ENCODE data around the gene PSAPL1. TPM values are rescaled to one million over a fixed set of nuclear protein-coding genes. Genes with fewer than 3 reads are reported as not detected.

PSAPL1 gene
- total RNA-seq, 1 experiment from 2014 or later, result not detected

GRCh38 chr4:7433376-7434140 lies 1.2 kb downstream of the PSAPL1 start (continued):
- TF ChIP-seq, protein P1, sequence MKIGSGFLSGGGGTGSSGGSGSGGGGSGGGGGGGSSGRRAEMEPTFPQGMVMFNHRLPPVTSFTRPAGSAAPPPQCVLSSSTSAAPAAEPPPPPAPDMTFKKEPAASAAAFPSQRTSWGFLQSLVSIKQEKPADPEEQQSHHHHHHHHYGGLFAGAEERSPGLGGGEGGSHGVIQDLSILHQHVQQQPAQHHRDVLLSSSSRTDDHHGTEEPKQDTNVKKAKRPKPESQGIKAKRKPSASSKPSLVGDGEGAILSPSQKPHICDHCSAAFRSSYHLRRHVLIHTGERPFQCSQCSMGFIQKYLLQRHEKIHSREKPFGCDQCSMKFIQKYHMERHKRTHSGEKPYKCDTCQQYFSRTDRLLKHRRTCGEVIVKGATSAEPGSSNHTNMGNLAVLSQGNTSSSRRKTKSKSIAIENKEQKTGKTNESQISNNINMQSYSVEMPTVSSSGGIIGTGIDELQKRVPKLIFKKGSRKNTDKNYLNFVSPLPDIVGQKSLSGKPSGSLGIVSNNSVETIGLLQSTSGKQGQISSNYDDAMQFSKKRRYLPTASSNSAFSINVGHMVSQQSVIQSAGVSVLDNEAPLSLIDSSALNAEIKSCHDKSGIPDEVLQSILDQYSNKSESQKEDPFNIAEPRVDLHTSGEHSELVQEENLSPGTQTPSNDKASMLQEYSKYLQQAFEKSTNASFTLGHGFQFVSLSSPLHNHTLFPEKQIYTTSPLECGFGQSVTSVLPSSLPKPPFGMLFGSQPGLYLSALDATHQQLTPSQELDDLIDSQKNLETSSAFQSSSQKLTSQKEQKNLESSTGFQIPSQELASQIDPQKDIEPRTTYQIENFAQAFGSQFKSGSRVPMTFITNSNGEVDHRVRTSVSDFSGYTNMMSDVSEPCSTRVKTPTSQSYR (CRISPR knock-in tag; IDR thresholded peaks at IDR 0.05), result no peak
- no peak for TF ChIP-seq GRHL2 (CRISPR knock-in tag; IDR thresholded peaks at IDR 0.05; ENCODE audit: insufficient replicate concordance, severe bottlenecking)
- TF ChIP-seq, protein P2, sequence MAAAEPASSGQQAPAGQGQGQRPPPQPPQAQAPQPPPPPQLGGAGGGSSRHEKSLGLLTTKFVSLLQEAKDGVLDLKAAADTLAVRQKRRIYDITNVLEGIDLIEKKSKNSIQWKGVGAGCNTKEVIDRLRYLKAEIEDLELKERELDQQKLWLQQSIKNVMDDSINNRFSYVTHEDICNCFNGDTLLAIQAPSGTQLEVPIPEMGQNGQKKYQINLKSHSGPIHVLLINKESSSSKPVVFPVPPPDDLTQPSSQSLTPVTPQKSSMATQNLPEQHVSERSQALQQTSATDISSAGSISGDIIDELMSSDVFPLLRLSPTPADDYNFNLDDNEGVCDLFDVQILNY (CRISPR knock-in tag; IDR thresholded peaks at IDR 0.05), result no peak
- TF ChIP-seq TCF7 (CRISPR knock-in tag; IDR thresholded peaks at IDR 0.05; ENCODE audit: low read depth), result no peak
- TF ChIP-seq, protein P3, sequence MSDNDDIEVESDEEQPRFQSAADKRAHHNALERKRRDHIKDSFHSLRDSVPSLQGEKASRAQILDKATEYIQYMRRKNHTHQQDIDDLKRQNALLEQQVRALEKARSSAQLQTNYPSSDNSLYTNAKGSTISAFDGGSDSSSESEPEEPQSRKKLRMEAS (CRISPR knock-in tag; IDR thresholded peaks at IDR 0.05), result no peak
- no peak for TF ChIP-seq TP53 (CRISPR knock-in tag; IDR thresholded peaks at IDR 0.05)

- Mint-ChIP-seq H3K4me1 (peaks cover 38% of the 10 kb centered on the region), H3K27me3 (ENCODE audit: low read depth) (peaks cover 2% of the 10 kb centered on the region; the same call in 1 of the 2 replicates), H3K9me3 (no peaks in the 10 kb centered on the region), H3K27ac (no peak overlapping the region), H3K36me3 (no peaks in the 10 kb centered on the region), H3K4me3 (no peak overlapping the region)
- POLR2A ChIA-PET, result interaction anchor here (1.1 kb wide), 1 partner anchor 18 kb away, joined by 3 read pairs; no protein-coding TSS in a partner anchor
- TF ChIP-seq, protein P4, sequence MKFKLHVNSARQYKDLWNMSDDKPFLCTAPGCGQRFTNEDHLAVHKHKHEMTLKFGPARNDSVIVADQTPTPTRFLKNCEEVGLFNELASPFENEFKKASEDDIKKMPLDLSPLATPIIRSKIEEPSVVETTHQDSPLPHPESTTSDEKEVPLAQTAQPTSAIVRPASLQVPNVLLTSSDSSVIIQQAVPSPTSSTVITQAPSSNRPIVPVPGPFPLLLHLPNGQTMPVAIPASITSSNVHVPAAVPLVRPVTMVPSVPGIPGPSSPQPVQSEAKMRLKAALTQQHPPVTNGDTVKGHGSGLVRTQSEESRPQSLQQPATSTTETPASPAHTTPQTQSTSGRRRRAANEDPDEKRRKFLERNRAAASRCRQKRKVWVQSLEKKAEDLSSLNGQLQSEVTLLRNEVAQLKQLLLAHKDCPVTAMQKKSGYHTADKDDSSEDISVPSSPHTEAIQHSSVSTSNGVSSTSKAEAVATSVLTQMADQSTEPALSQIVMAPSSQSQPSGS (CRISPR knock-in tag; IDR thresholded peaks at IDR 0.05; ENCODE audit: borderline replicate concordance, low read depth), result no peak
- TF ChIP-seq, protein P5, sequence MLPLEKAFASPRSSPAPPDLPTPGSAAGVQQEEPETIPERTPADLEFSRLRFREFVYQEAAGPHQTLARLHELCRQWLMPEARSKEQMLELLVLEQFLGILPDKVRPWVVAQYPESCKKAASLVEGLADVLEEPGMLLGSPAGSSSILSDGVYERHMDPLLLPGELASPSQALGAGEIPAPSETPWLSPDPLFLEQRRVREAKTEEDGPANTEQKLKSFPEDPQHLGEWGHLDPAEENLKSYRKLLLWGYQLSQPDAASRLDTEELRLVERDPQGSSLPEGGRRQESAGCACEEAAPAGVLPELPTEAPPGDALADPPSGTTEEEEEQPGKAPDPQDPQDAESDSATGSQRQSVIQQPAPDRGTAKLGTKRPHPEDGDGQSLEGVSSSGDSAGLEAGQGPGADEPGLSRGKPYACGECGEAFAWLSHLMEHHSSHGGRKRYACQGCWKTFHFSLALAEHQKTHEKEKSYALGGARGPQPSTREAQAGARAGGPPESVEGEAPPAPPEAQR (CRISPR knock-in tag; IDR thresholded peaks at IDR 0.05), result no peak
- TF ChIP-seq MYBL2 (CRISPR knock-in tag; IDR thresholded peaks at IDR 0.05), result no peak
- CTCF ChIA-PET, result interaction anchor here (0.6 kb wide), 1 partner anchor 52 kb away, joined by 4 read pairs; no protein-coding TSS in a partner anchor
- ATAC-seq (no peak), DNase-seq (ENCODE audit: low spot score) (no peak)
Measured at GRCh38 chr4:7432531-7433375, 2.0 kb downstream of the PSAPL1 start.

DNA sequence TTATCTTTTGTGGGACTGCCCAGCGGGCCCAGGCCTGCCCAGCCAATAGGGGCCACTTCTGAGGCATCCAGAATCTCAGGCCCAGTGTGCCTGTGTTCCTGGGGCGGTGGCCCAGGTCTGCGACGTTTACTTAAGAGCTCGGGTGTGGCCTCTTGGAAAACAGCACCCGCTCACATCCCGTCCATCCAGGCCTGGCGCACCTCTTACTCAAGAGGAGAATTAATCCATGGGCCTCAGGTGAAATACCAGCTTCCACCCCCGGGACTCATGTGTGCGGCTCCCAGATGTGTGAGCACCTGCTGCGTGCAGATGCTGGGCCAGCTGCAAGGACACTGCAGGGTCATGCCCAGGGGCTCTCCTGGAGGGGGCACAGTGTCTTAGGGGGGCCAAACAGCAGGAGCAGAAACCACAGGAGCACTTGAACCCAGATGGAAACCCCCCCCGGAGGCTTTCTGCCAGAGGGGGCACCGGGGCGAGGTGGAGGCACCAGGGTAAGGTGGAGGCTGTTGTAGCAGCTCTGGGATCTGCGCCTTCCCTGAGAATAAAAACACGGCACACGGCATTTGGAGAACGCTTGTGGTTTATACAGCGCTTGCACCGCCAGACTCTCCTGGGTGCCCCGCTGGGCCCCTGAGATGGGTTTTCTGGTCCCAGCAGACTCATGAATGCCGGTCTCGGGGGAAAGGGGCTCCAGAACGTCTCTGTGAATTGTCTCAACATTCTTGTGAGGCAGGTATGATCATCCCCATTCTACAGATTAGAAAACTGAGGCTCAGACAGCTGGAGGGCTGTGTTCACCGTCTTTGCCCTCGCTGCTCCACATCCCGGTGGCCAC lies 2.8 kb downstream of the PSAPL1 start:
- POLR2A ChIA-PET, result interaction anchor here (1.1 kb wide), 1 partner anchor 18 kb away, joined by 3 read pairs; no protein-coding TSS in a partner anchor
- no peak overlapping the region for H3K27ac Mint-ChIP-seq

More for the DNA sequence above, 2.8 kb downstream of the PSAPL1 start:
- no peaks in the 10 kb centered on the region for H3K9me3 Mint-ChIP-seq
- DNase-seq (ENCODE audit: low spot score) (no peak), ATAC-seq (no peak)
- H3K27me3 Mint-ChIP-seq (ENCODE audit: low read depth), result peaks cover 2% of the 10 kb centered on the region; the same call in 1 of the 2 replicates
- no peak overlapping the region for H3K4me3 Mint-ChIP-seq
- TF ChIP-seq NFYB (CRISPR knock-in tag; conservative IDR thresholded peaks at IDR 0.05; ENCODE audit: low read depth) (no peak), NR2C2 (CRISPR knock-in tag; IDR thresholded peaks at IDR 0.05) (no peak), GRHL2 (CRISPR knock-in tag; IDR thresholded peaks at IDR 0.05; ENCODE audit: insufficient replicate concordance, severe bottlenecking) (no peak), PRRX2 (CRISPR knock-in tag; IDR thresholded peaks at IDR 0.05) (no peak), TEAD1 (CRISPR knock-in tag; IDR thresholded peaks at IDR 0.05) (no peak)
- no peaks in the 10 kb centered on the region for H3K36me3 Mint-ChIP-seq
- H3K4me1 Mint-ChIP-seq, result peaks cover 44% of the 10 kb centered on the region
- CTCF ChIA-PET, result interaction anchor here (1.0 kb wide), 1 partner anchor 229 kb away, joined by 3 read pairs; no protein-coding TSS in a partner anchor
